GM18909 (cell line): ENCODE measurements around the gene ARFGAP3.

Source experiments
- ATAC-seq: cut with Tn5 transposase; IDR thresholded peaks from one replicate; pipeline ENCODE4 v1.9.1; 2021; ENCODE audit warnings: mild to moderate bottlenecking; ENCODE audit not compliant: unreplicated experiment, poor library complexity

ARFGAP3 gene

GRCh38 chr22:42856865-42857704 lies at the start of gene ARFGAP3:
ARFGAP3 (minus strand) TSS chr22:42857273; CDS start chr22:42857182, 91 bp downstream.
- peak; percentile 81 for ATAC-seq

GRCh38 chr22:42905702-42906183 lies 48.7 kb upstream of the ARFGAP3 start:
- ATAC-seq, result no peak

- ATAC-seq, result no peak
These were observed 48.1 kb upstream of the ARFGAP3 start for GRCh38 chr22:42905217-42905616.

GRCh38 chr22:42904050-42904449 lies 47.0 kb upstream of the ARFGAP3 start:
- no peak for ATAC-seq

GRCh38 chr22:42902875-42903510 lies 45.9 kb upstream of the ARFGAP3 start:
- no peak for ATAC-seq

GRCh38 chr22:42901790-42902508 lies 44.9 kb upstream of the ARFGAP3 start:
- no peak for ATAC-seq

- no peak for ATAC-seq
These were observed 40.9 kb upstream of the ARFGAP3 start for GRCh38 chr22:42897960-42898359.

- ATAC-seq, result no peak
These were observed 38.5 kb upstream of the ARFGAP3 start for GRCh38 chr22:42895541-42895981.

GRCh38 chr22:42895087-42895486 lies 38.0 kb upstream of the ARFGAP3 start:
- ATAC-seq, result no peak

GRCh38 chr22:42893371-42894150 lies 36.5 kb upstream of the ARFGAP3 start:
- no peak for ATAC-seq

- no peak for ATAC-seq
These were observed 35.7 kb upstream of the ARFGAP3 start for GRCh38 chr22:42892571-42893316.

- ATAC-seq, result no peak
These were observed 35.1 kb upstream of the ARFGAP3 start for GRCh38 chr22:42892156-42892555.

- ATAC-seq, result no peak
These were observed 34.6 kb upstream of the ARFGAP3 start for GRCh38 chr22:42891696-42892095.

GRCh38 chr22:42891008-42891407 lies 33.9 kb upstream of the ARFGAP3 start:
- no peak for ATAC-seq

- peak; percentile 45 for ATAC-seq
These were observed 32.2 kb upstream of the ARFGAP3 start for GRCh38 chr22:42889304-42889703.

- ATAC-seq, result no peak
These were observed 30.7 kb upstream of the ARFGAP3 start for GRCh38 chr22:42887523-42888507.

GRCh38 chr22:42887120-42887519 lies 30.0 kb upstream of the ARFGAP3 start:
- ATAC-seq, result no peak

GRCh38 chr22:42885446-42885845 lies 28.4 kb upstream of the ARFGAP3 start:
- ATAC-seq, result no peak
